Mucosa of rectum (tissue), 2 donors: ENCODE data around the gene MACIR.

Source experiments
- H3K27ac ChIP-seq, 2 donors: one replicate each; pipeline ENCODE4 v1.7.0; 2013; ENCODE audit warnings: inconsistent platforms in 2 of 2, low read depth in 2 of 2, low read length in 2 of 2
- H3K27me3 ChIP-seq, 2 donors: one replicate each; pipeline ENCODE4 v1.7.0; 2013; ENCODE audit warnings: low read length in 2 of 2; ENCODE audit not compliant: control insufficient read depth in 2 of 2, insufficient read depth in 2 of 2
- H3K36me3 ChIP-seq, 2 donors: one replicate each; pipeline ENCODE4 v1.7.0; 2013; ENCODE audit warnings: low read length in 2 of 2; ENCODE audit not compliant: control insufficient read depth in 2 of 2, insufficient read depth in 2 of 2
- H3K4me1 ChIP-seq, 2 donors: one replicate each; pipeline ENCODE4 v1.7.0; 2013; ENCODE audit warnings: low read length in 2 of 2, mild to moderate bottlenecking in 1 of 2; ENCODE audit not compliant: control insufficient read depth in 2 of 2, insufficient read depth in 2 of 2
- H3K4me3 ChIP-seq, 2 donors: one replicate each; pipeline ENCODE4 v1.7.0; 2013; ENCODE audit warnings: low read length in 2 of 2
- H3K9ac ChIP-seq, 2 donors: one replicate each; pipeline ENCODE4 v1.7.0; 2013; ENCODE audit warnings: low read length in 2 of 2, low read depth in 1 of 2, mild to moderate bottlenecking in 1 of 2
- H3K9me3 ChIP-seq, 2 donors: one replicate each; pipeline ENCODE4 v1.7.0; 2013; ENCODE audit warnings: low read length in 2 of 2; ENCODE audit not compliant: control insufficient read depth in 2 of 2
- donor health status: healthy.
- donor health status: Normal muscosa, but diverticular disease.

MACIR gene

GRCh38 chr5:103223031-103223955, 35.3 kb upstream of the MACIR start:
- Histone ChIP-seq H3K36me3 (no peaks in the 10 kb centered on the region), H3K27ac (no peak overlapping the region), H3K9ac (no peak overlapping the region), H3K4me3 (no peak overlapping the region), H3K27me3 (no peaks in the 10 kb centered on the region), H3K4me1 (no peaks in the 10 kb centered on the region), H3K9me3 (no peaks in the 10 kb centered on the region)

GRCh38 chr5:103224118-103224893, 34.3 kb upstream of the MACIR start:
- H3K4me3 ChIP-seq, result peak overlapping the region in 1 of 2 donors; percentile 34
- no peak overlapping the region for H3K27ac ChIP-seq
- no peaks in the 10 kb centered on the region for H3K4me1 ChIP-seq
- no peaks in the 10 kb centered on the region for H3K27me3 ChIP-seq
- H3K9ac ChIP-seq, result no peak overlapping the region
- no peaks in the 10 kb centered on the region for H3K9me3 ChIP-seq
- no peaks in the 10 kb centered on the region for H3K36me3 ChIP-seq

- no peak overlapping the region for H3K4me3 ChIP-seq
- H3K27me3 ChIP-seq, result no peaks in the 10 kb centered on the region
- no peaks in the 10 kb centered on the region for H3K9me3 ChIP-seq
- no peak overlapping the region for H3K9ac ChIP-seq
- no peaks in the 10 kb centered on the region for H3K36me3 ChIP-seq
- H3K4me1 ChIP-seq, result no peaks in the 10 kb centered on the region
- no peak overlapping the region for H3K27ac ChIP-seq
Observed at GRCh38 chr5:103224894-103225246, 33.7 kb upstream of the MACIR start.

- H3K4me1 ChIP-seq, result no peaks in the 10 kb centered on the region
- no peak overlapping the region for H3K9ac ChIP-seq
- no peaks in the 10 kb centered on the region for H3K9me3 ChIP-seq
- no peak overlapping the region for H3K27ac ChIP-seq
- H3K36me3 ChIP-seq, result no peaks in the 10 kb centered on the region
- no peaks in the 10 kb centered on the region for H3K27me3 ChIP-seq
- H3K4me3 ChIP-seq, result no peak overlapping the region
Observed at GRCh38 chr5:103228061-103228460, 30.5 kb upstream of the MACIR start.

- Histone ChIP-seq H3K27me3 (no peaks in the 10 kb centered on the region), H3K27ac (no peak overlapping the region), H3K36me3 (no peaks in the 10 kb centered on the region), H3K9me3 (no peaks in the 10 kb centered on the region), H3K4me3 (no peak overlapping the region), H3K4me1 (no peaks in the 10 kb centered on the region), H3K9ac (no peak overlapping the region)
Observed at GRCh38 chr5:103228588-103228987, 30.0 kb upstream of the MACIR start.

- Histone ChIP-seq H3K9ac (no peak overlapping the region), H3K9me3 (no peaks in the 10 kb centered on the region), H3K36me3 (no peaks in the 10 kb centered on the region), H3K27ac (no peak overlapping the region), H3K27me3 (no peaks in the 10 kb centered on the region), H3K4me1 (peaks cover 3% of the 10 kb centered on the region in 2 donors), H3K4me3 (no peak overlapping the region)
Observed at GRCh38 chr5:103232393-103232999, 26.1 kb upstream of the MACIR start.

- H3K27me3 ChIP-seq, result no peaks in the 10 kb centered on the region
- H3K36me3 ChIP-seq, result no peaks in the 10 kb centered on the region
- no peak overlapping the region for H3K27ac ChIP-seq
- H3K4me1 ChIP-seq, result peaks cover 4 to 6% of the 10 kb centered on the region in 2 donors
- no peaks in the 10 kb centered on the region for H3K9me3 ChIP-seq
- H3K4me3 ChIP-seq, result no peak overlapping the region
- H3K9ac ChIP-seq, result no peak overlapping the region
Observed at GRCh38 chr5:103234239-103234975, 24.2 kb upstream of the MACIR start.

- peaks cover 4 to 6% of the 10 kb centered on the region in 2 donors for H3K4me1 ChIP-seq
- H3K36me3 ChIP-seq, result no peaks in the 10 kb centered on the region
- H3K27ac ChIP-seq, result no peak overlapping the region
- no peaks in the 10 kb centered on the region for H3K27me3 ChIP-seq
- no peak overlapping the region for H3K4me3 ChIP-seq
- H3K9ac ChIP-seq, result no peak overlapping the region
- no peaks in the 10 kb centered on the region for H3K9me3 ChIP-seq
Observed at GRCh38 chr5:103235891-103236290, 22.7 kb upstream of the MACIR start.

GRCh38 chr5:103237778-103238177, 20.8 kb upstream of the MACIR start:
- H3K27me3 ChIP-seq, result no peaks in the 10 kb centered on the region

More at GRCh38 chr5:103237778-103238177, 20.8 kb upstream of the MACIR start:
- H3K27ac ChIP-seq, result peak overlapping the region; percentile 60 to 66
- no peaks in the 10 kb centered on the region for H3K9me3 ChIP-seq
- H3K4me3 ChIP-seq, result peak overlapping the region in 1 of 2 donors; percentile 50
- H3K4me1 ChIP-seq, result peaks cover 4 to 6% of the 10 kb centered on the region in 2 donors
- no peak overlapping the region for H3K9ac ChIP-seq
- H3K36me3 ChIP-seq, result no peaks in the 10 kb centered on the region
